CD4-positive, alpha-beta memory T cell (primary cell): ENCODE results near the gene HERPUD1. TPM values are rescaled to one million over a fixed set of nuclear protein-coding genes. Genes with fewer than 3 reads are reported as not detected.

Experiments
- CTCF ChIA-PET: fragments of 350-600 bp; sonication (Branson Sonifier 250); formaldehyde crosslinking; loops from one replicate; lab custom pipeline; 2021; ENCODE audit warnings: inconsistent platforms; ENCODE audit not compliant: partially characterized antibody; lab: Charles Lee
- POLR2A ChIA-PET: fragments of 350-600 bp; sonication (Branson Sonifier 250); formaldehyde crosslinking; loops from one replicate; lab custom pipeline; 2021; ENCODE audit not compliant: partially characterized antibody; lab: Charles Lee
- DNase-seq, 5 donors: peaks; one replicate each; pipeline versions ENCODE4 v3.0.0 to v3.0.0-alpha.2; 2020 to 2022; ENCODE audit warnings: mixed read lengths in 1 of 5
- H3K27ac ChIP-seq: one replicate; pipeline ENCODE4 v1.7.0; 2013; ENCODE audit warnings: low read depth, low read length
- H3K27me3 ChIP-seq: 2 replicates; pipeline ENCODE4 v1.7.0; 2013; ENCODE audit warnings: mild to moderate bottlenecking, low read length, moderate library complexity; ENCODE audit not compliant: insufficient read depth
- H3K36me3 ChIP-seq: 2 replicates; pipeline ENCODE4 v1.7.0; 2013; ENCODE audit warnings: mild to moderate bottlenecking, low read length, moderate library complexity; ENCODE audit not compliant: insufficient read depth
- H3K4me1 ChIP-seq: 2 replicates; pipeline ENCODE4 v1.7.0; 2013; ENCODE audit warnings: mild to moderate bottlenecking, low read length, moderate library complexity; ENCODE audit not compliant: insufficient read depth
- H3K4me3 ChIP-seq, 2 donors: one replicate each; pipeline ENCODE4 v1.7.0; 2013; ENCODE audit warnings: low read length in 2 of 2, mild to moderate bottlenecking in 1 of 2
- H3K9me3 ChIP-seq, 2 donors: one replicate each; pipeline ENCODE4 v1.7.0; 2013; ENCODE audit warnings: low read length in 2 of 2, control low read depth in 1 of 2; ENCODE audit not compliant: control insufficient read depth in 1 of 2
- H3K27ac Mint-ChIP-seq, 7 donors: one replicate each; pipeline ENCODE4 v1.8.0; 2020 to 2021; ENCODE audit warnings: mixed read lengths in 7 of 7, mild to moderate bottlenecking in 6 of 7, inconsistent platforms in 3 of 7, moderate library complexity in 3 of 7
- H3K27me3 Mint-ChIP-seq, 2 donors: one replicate each; pipeline ENCODE4 v1.8.0; 2020 to 2021; ENCODE audit warnings: mixed read lengths in 2 of 2
- H3K36me3 Mint-ChIP-seq, 2 donors: one replicate each; pipeline ENCODE4 v1.8.0; 2020 to 2021; ENCODE audit warnings: mixed read lengths in 2 of 2, inconsistent platforms in 1 of 2, mild to moderate bottlenecking in 1 of 2
- H3K4me1 Mint-ChIP-seq, 4 donors: one replicate each; pipeline ENCODE4 v1.8.0; 2020 to 2021; ENCODE audit warnings: mixed read lengths in 4 of 4, mild to moderate bottlenecking in 1 of 4
- H3K4me3 Mint-ChIP-seq, 8 donors: one replicate each; pipeline ENCODE4 v1.8.0; 2020 to 2021; ENCODE audit warnings: mixed read lengths in 8 of 8, mild to moderate bottlenecking in 7 of 8, moderate library complexity in 6 of 8, inconsistent platforms in 3 of 8
- H3K9me3 Mint-ChIP-seq, 8 donors: one replicate each; pipeline ENCODE4 v1.8.0; 2020 to 2021; ENCODE audit warnings: mixed read lengths in 8 of 8, mild to moderate bottlenecking in 5 of 8, inconsistent platforms in 3 of 8, moderate library complexity in 1 of 8
- intact Hi-C: fragments of 100-400 bp; cut with micrococcal nuclease; formaldehyde crosslinking; loops from one replicate; pipeline ENCODE4 v1.15.1; 2023
- polyA plus RNA-seq, 2 donors: library from polyadenylated mRNA; unstranded; fragments of 300-500 nt; fragmentation: Illumina TruSeq; gene quantifications; one replicate each; pipeline ENCODE4 v1.2.3, GENCODE V29; 2021
- total RNA-seq, 2 experiments: library from RNA; stranded (reverse); gene quantifications; one replicate each; pipeline ENCODE4 v1.2.3, GENCODE V29; 2021

Gene HERPUD1
- total and polyA plus RNA-seq, 4 experiments from 2014 or later, result 110 to 201 (median 133) TPM

- H3K27ac ChIP-seq, result no peak overlapping the region
- no peak overlapping the region for H3K4me3 ChIP-seq
- peaks cover 13 to 37% of the 10 kb centered on the region in 2 donors for H3K36me3 Mint-ChIP-seq
- no peaks in the 10 kb centered on the region for H3K27me3 Mint-ChIP-seq
- no peaks in the 10 kb centered on the region for H3K9me3 ChIP-seq
- peaks cover 7 to 24% (median 14%) of the 10 kb centered on the region in 4 donors for H3K4me1 Mint-ChIP-seq
- DNase-seq, result no peak
- no peak overlapping the region for H3K4me3 Mint-ChIP-seq
- H3K27ac Mint-ChIP-seq, result peak overlapping the region in 2 of 7 donors; percentile 3 to 15
- H3K36me3 ChIP-seq, result peaks cover 27% of the 10 kb centered on the region
- intact Hi-C loops, result no loop called here
- POLR2A ChIA-PET, result interaction anchor here (1.8 to 2.5 kb wide), 2 partner anchors 9 to 15 kb away, joined by 4 to 16 read pairs; partner anchors contain the start of gene HERPUD1
- H3K9me3 Mint-ChIP-seq, result no peaks in the 10 kb centered on the region
- H3K4me1 ChIP-seq, result no peaks in the 10 kb centered on the region
- CTCF ChIA-PET, result interaction anchor here (0.6 to 1.5 kb wide), 5 partner anchors 16 to 105 kb away, joined by 3 to 12 read pairs (median 3); no protein-coding TSS in a partner anchor
- no peaks in the 10 kb centered on the region for H3K27me3 ChIP-seq
These were observed 15.7 kb downstream of the HERPUD1 start for GRCh38 chr16:56947604-56947995.

DNA sequence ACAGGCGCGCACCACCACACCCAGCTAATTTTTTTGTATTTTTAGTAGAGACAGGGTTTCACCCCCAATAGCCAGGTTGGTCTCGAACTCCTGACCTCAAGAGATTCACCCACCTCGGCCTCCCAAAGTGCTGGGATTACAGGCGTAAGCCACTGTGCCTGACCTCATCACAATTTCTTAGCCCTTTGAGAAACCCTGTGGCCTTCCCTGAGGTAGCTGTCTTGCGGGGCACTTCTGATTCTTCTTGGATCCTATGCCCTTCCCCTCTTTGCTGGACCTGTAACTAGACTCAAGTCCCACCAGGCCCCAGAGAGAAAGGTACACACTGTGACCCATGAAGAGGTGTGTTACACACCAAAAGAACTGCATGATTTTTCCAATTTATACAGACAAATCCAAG lies 16.3 kb downstream of the HERPUD1 start:
- H3K27ac ChIP-seq, result no peak overlapping the region
- no peaks in the 10 kb centered on the region for H3K4me1 ChIP-seq
- CTCF ChIA-PET, result interaction anchor here (1.3 to 1.5 kb wide), 2 partner anchors 28 to 81 kb away, joined by 5 to 12 read pairs; no protein-coding TSS in a partner anchor
- Mint-ChIP-seq H3K4me3 (no peak overlapping the region), H3K27ac (peak overlapping the region in 2 of 7 donors; percentile 1 to 54), H3K36me3 (peaks cover 9 to 31% of the 10 kb centered on the region in 2 donors), H3K27me3 (no peaks in the 10 kb centered on the region), H3K9me3 (no peaks in the 10 kb centered on the region), H3K4me1 (peaks cover 5 to 19% (median 12%) of the 10 kb centered on the region in 4 donors)
- H3K27me3 ChIP-seq, result no peaks in the 10 kb centered on the region
- no peak overlapping the region for H3K4me3 ChIP-seq
- intact Hi-C loops, result no loop called here
- no peaks in the 10 kb centered on the region for H3K9me3 ChIP-seq
- DNase-seq, result no peak
- peaks cover 20% of the 10 kb centered on the region for H3K36me3 ChIP-seq
- POLR2A ChIA-PET, result interaction anchor here (1.8 to 2.5 kb wide), 2 partner anchors 10 to 15 kb away, joined by 4 to 16 read pairs; partner anchors contain the start of gene HERPUD1

- H3K36me3 Mint-ChIP-seq, result peaks cover under 1 to 13% of the 10 kb centered on the region in 2 donors
These were observed 18.1 kb downstream of the HERPUD1 start for GRCh38 chr16:56950051-56950450.

DNA sequence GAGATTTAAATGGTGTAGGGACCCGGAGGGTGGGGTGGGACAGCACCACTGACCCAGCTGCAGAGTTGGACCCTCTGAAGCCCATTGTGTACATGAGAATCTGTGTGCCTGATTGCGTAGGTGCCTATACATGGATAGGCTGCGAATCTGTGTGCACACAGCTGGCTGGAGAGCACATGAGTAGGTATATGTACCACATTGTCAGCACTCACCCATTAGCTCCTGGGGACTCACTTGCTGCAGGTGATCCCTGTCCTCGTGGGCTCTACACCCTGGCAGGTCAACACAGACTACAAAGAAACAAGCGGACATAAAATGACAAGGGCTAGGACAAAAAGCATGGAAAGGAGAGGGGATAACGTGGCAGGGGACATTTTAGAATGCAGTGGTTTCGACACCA lies 18.5 kb downstream of the HERPUD1 start:
- no peaks in the 10 kb centered on the region for H3K9me3 ChIP-seq
- no peak overlapping the region for H3K4me3 ChIP-seq
- intact Hi-C loops, result no loop called here
- H3K4me1 Mint-ChIP-seq, result peaks cover 5 to 13% (median 8%) of the 10 kb centered on the region in 4 donors
- H3K9me3 Mint-ChIP-seq, result no peaks in the 10 kb centered on the region
- POLR2A ChIA-PET, result interaction anchor here (0.8 to 2.2 kb wide), 5 partner anchors 9 to 88 kb away, joined by 3 to 12 read pairs (median 3); partner anchors contain the start of gene HERPUD1
- no peak overlapping the region for H3K27ac ChIP-seq
- H3K27me3 ChIP-seq, result no peaks in the 10 kb centered on the region
- DNase-seq, result no peak
- no peaks in the 10 kb centered on the region for H3K27me3 Mint-ChIP-seq
- peaks cover 0 to 9% of the 10 kb centered on the region in 2 donors for H3K36me3 Mint-ChIP-seq
- CTCF ChIA-PET, result interaction anchor here (1.4 to 6.8 kb wide), 5 partner anchors 9 to 134 kb away, joined by 5 to 113 read pairs (median 9); partner anchors contain the start of gene SLC12A3
- H3K27ac Mint-ChIP-seq, result peak overlapping the region in 4 of 7 donors; percentile 11 to 50 (median 18)
- no peak overlapping the region for H3K4me3 Mint-ChIP-seq
- H3K36me3 ChIP-seq, result peaks cover under 1% of the 10 kb centered on the region
- H3K4me1 ChIP-seq, result no peaks in the 10 kb centered on the region

More at GRCh38 chr16:56950051-56950450, 18.1 kb downstream of the HERPUD1 start:
- H3K4me1 Mint-ChIP-seq, result peaks cover 5 to 13% (median 8%) of the 10 kb centered on the region in 4 donors
- H3K27ac Mint-ChIP-seq, result no peak overlapping the region
- H3K4me3 Mint-ChIP-seq, result no peak overlapping the region
- Histone ChIP-seq H3K4me3 (no peak overlapping the region), H3K27me3 (no peaks in the 10 kb centered on the region), H3K4me1 (no peaks in the 10 kb centered on the region), H3K9me3 (no peaks in the 10 kb centered on the region), H3K36me3 (peaks cover 5% of the 10 kb centered on the region), H3K27ac (no peak overlapping the region)
- no peaks in the 10 kb centered on the region for H3K9me3 Mint-ChIP-seq
- POLR2A ChIA-PET, result interaction anchor here (0.8 to 2.2 kb wide), 5 partner anchors 8 to 87 kb away, joined by 3 to 12 read pairs (median 3); partner anchors contain the start of gene HERPUD1
- DNase-seq, result no peak
- CTCF ChIA-PET, result interaction anchor here (1.4 to 6.8 kb wide), 3 partner anchors 8 to 85 kb away, joined by 5 to 113 read pairs (median 8); partner anchors contain the start of gene SLC12A3
- H3K27me3 Mint-ChIP-seq, result no peaks in the 10 kb centered on the region
- intact Hi-C loops, result no loop called here

DNA sequence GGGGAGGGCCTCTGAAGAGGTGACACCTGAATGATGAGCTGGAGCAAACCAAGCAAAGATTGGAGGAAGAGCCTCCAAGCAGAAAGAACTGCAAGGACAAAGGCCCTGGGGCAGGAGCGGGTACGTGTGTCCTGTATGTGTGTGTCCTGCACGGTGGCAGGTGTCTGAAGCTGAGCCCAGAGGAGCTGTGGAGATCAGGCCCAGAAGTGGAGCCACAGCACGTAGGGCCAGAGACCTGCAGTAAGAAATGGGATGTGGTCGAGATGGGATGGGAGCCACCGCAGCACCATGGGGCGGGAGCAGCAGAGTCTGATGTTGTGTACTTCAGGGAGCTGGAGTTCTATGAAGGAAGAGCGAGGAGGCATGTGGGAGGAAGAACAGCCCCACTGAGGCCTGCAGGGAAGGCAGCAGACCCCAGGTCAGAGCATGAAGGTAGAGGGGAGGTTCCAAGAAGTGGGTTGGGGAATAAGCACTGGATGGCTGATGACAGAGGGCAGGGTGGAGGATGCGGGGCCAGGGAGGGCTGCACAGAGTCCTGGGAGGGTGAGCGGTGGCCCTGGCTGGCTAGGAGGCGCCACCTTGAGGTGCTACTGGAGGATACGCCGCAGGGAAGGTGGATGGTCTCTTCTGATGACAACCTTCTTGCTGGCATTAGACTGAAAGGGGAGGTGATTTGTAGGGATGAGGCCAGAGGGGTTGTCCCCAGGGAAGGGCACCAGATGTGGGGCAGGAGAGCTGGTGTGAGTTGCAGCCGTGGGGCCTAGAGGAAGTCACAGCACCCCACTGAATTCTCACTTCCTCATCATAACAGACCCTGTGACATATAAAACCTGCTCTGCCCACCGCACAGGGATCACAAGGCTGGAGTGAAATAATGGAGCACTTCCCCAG lies 19.2 kb downstream of the HERPUD1 start:
- H3K27ac ChIP-seq, result no peak overlapping the region
- Mint-ChIP-seq H3K27me3 (no peaks in the 10 kb centered on the region), H3K27ac (peak overlapping the region; percentile 11 to 70 (median 25)), H3K4me1 (peaks cover 5 to 13% (median 8%) of the 10 kb centered on the region in 4 donors), H3K36me3 (peaks cover 0 to 7% of the 10 kb centered on the region in 2 donors), H3K9me3 (no peaks in the 10 kb centered on the region), H3K4me3 (no peak overlapping the region)
- H3K9me3 ChIP-seq, result no peaks in the 10 kb centered on the region
- ChIA-PET POLR2A (interaction anchor here (0.8 to 2.2 kb wide), 6 partner anchors 9 to 88 kb away, joined by 3 to 12 read pairs (median 4); partner anchors contain the start of gene HERPUD1), CTCF (interaction anchor here (0.7 to 6.8 kb wide), 14 partner anchors 9 to 154 kb away, joined by 3 to 113 read pairs (median 4); partner anchors contain the start of gene SLC12A3)
- no peak overlapping the region for H3K4me3 ChIP-seq
- peak; percentile 39 to 57 (median 43) for DNase-seq
- H3K36me3 ChIP-seq, result no peaks in the 10 kb centered on the region
- intact Hi-C loops, result no loop called here
- no peaks in the 10 kb centered on the region for H3K4me1 ChIP-seq
- no peaks in the 10 kb centered on the region for H3K27me3 ChIP-seq

- H3K4me3 Mint-ChIP-seq, result no peak overlapping the region
- H3K27me3 Mint-ChIP-seq, result no peaks in the 10 kb centered on the region
- H3K27ac Mint-ChIP-seq, result no peak overlapping the region
- H3K4me1 Mint-ChIP-seq, result peaks cover 5 to 13% (median 7%) of the 10 kb centered on the region in 4 donors
- peaks cover 0 to 2% of the 10 kb centered on the region in 2 donors for H3K36me3 Mint-ChIP-seq
- intact Hi-C loops, result no loop called here
- Histone ChIP-seq H3K9me3 (no peaks in the 10 kb centered on the region), H3K36me3 (no peaks in the 10 kb centered on the region), H3K27ac (no peak overlapping the region), H3K4me3 (no peak overlapping the region), H3K4me1 (no peaks in the 10 kb centered on the region), H3K27me3 (no peaks in the 10 kb centered on the region)
- ChIA-PET CTCF (interaction anchor here (0.6 to 6.8 kb wide), 6 partner anchors 11 to 131 kb away, joined by 3 to 113 read pairs (median 7); partner anchors contain the start of gene SLC12A3), POLR2A (no interaction called here)
- DNase-seq, result no peak
- H3K9me3 Mint-ChIP-seq, result no peaks in the 10 kb centered on the region
These were observed 21.1 kb downstream of the HERPUD1 start for GRCh38 chr16:56953006-56953405.
